Measurements from ENCODE around the gene PCBP3.
A peak's percentile ranks its signal among the peaks of the same experiment; 100 is the strongest.

Gene PCBP3

GRCh38 chr21:45929449-45929848 is 285.9 kb downstream of the PCBP3 start:
- H3K27ac ChIP-seq, result no peak overlapping the region
- DNase-seq (ENCODE audit: low read depth, low spot score), result no peak

- no peak for DNase-seq (ENCODE audit: low read depth, low spot score)
- no peak overlapping the region for H3K27ac ChIP-seq
Measured at GRCh38 chr21:45930231-45930760, 286.8 kb downstream of the PCBP3 start.

GRCh38 chr21:45930792-45931191 is 287.3 kb downstream of the PCBP3 start:
- no peak for DNase-seq (ENCODE audit: low read depth, low spot score)

DNA sequence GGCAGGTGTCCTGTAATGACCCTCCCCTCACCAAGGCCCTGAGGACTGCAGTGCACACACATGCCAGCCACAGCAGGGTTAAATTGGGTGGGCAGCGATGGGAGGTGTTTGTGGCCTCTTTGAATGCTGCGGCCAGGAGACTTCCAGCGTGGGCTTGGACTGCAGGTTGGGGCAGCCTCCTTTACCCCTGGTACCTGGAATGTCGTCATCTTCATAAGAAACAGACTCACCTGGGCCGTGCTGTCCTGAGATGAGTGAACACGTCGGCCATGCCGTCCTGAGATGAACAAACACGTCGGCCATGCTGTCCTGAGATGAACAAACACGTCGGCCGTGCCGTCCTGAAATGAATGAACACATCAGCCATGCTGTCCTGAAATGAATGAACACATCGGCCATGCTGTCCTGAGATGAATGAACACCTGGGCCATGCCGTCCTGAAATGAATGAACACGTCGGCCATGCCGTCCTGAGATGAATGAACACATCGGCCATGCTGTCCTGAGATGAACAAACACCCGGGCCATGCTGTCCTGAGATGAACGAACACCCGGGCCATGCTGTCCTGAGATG is 288.0 kb downstream of the PCBP3 start:
- DNase-seq (ENCODE audit: low read depth, low spot score), result no peak
- H3K27ac ChIP-seq, result no peak overlapping the region

More at GRCh38 chr21:45930792-45931191, 287.3 kb downstream of the PCBP3 start:
- H3K27ac ChIP-seq, result no peak overlapping the region

- DNase-seq (ENCODE audit: low read depth, low spot score), result no peak
- no peak overlapping the region for H3K27ac ChIP-seq
Measured at GRCh38 chr21:45932922-45933502, 289.5 kb downstream of the PCBP3 start.

GRCh38 chr21:45934085-45934484 is 290.6 kb downstream of the PCBP3 start:
- no peak overlapping the region for H3K27ac ChIP-seq

DNA sequence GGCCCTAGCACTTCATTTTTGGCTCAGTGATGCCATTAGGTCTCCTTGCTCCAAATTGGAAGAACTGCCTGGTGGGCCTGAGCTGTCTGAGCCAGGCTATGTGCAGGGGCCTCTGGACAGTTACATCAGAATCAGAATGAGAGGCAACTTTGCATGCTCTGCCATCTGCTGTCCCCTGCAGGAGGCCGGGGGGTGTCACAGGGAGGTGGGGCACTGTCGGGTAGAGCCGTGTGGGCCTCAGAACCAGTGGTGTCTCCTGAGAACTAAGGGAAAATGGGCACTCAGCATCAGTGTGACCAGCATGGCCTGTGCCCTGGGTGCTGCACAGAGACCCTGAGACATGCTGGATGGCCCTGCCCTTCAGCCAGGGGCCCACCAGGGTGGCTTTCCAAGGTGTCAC is 291.0 kb downstream of the PCBP3 start:
- H3K27ac ChIP-seq, result no peak overlapping the region
- no peak for DNase-seq (ENCODE audit: low read depth, low spot score)

More at GRCh38 chr21:45934085-45934484, 290.6 kb downstream of the PCBP3 start:
- no peak for DNase-seq (ENCODE audit: low read depth, low spot score)

DNA sequence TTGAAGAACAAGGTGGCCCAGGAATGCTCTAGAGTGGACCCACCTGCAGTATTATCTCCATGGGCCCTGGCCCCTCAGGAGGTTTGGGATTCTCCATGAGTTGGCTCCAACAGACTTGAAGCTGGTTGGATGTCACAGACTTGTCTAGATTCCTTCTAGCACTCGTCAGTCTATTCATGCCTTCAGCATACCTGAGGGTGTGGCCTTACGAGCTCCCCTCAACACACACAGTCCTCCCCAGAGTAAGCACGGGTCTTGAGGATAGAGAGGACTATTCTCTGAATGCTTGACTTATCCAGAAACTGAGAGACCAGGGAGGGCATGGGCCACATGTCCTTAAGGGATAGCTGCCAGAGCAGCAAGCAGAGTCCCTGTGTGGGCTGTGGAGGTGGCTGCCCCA is 292.1 kb downstream of the PCBP3 start:
- no peak overlapping the region for H3K27ac ChIP-seq
- peak; percentile 24 for DNase-seq (ENCODE audit: low read depth, low spot score)

DNA sequence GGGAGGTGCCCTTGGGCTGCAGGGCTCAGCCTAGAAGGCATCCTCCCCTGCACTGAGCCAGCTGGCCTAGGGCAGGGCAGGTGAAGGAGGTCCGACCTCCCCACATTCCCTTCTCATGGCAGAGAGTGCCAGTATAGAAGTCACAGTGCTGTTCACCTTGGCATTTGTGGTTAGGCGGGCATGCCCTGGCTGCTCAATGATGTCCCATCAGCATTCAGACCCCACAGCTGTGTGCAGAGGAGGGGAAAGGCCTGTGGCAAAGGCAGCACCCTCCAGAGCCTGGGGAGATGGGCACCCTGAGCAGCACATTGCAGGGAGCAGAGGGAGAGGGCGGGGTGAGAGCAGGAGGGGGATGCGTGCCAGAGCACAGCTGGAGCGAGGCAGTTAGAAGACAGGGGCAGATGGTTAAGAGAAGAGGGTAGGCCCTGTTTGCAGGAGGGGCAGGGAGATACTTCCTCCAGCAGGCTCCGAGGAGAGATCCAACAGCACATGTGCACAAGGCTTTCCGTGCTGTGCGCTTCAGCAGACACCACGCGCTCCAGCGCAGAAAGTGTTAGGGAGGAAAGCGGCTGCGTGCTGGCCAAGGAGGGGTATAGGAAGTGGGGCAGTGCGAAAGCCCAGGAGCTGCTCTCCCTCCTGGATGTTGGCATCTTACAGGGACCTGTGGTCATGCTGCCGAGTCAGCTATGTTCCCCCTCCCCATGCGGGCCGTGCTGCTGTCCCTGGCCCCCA is 294.4 kb downstream of the PCBP3 start:
- H3K27ac ChIP-seq, result no peak overlapping the region
- DNase-seq (ENCODE audit: low read depth, low spot score), result no peak

- H3K27ac ChIP-seq, result no peak overlapping the region
- no peak for DNase-seq (ENCODE audit: low read depth, low spot score)
Measured at GRCh38 chr21:45938453-45938755, 294.9 kb downstream of the PCBP3 start.

DNA sequence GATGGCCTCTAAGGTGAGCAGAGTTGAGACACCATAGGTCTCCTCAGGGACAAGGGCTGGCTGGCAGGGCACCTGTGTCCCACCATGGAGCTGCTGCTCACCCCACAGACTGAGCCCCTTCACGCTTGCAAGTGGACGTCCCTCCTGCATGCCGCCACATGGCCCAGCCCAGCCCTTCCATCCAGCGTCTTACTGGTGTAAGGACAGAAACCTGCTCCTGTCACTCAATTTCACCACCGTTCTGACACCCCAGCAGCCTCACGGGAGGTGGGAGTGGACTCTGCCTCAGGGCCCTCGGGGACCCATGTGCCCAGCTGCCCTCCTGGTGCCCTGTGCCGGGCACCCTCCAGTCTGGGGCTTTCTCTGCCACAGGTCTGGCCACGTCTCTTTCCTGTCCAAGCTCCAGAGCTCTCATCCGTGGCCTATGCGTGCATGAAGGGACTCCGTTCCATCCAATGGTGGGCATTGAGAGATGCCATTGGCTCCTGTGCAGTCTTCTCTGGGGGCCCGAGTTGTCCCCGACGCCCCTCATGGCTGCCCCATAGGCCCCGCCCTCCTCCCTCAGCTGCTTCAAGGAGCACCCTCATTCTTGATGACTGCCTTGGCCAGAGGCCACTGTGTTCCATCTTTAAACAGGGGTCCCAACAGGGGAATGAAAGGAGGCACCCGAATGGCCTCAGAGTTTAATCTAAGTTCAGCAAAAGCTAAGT is 295.4 kb downstream of the PCBP3 start:
- no peak for DNase-seq (ENCODE audit: low read depth, low spot score)
- no peak overlapping the region for H3K27ac ChIP-seq

- no peak for DNase-seq (ENCODE audit: low read depth, low spot score)
- no peak overlapping the region for H3K27ac ChIP-seq
Measured at GRCh38 chr21:45939521-45940045, 296.1 kb downstream of the PCBP3 start.

- no peak overlapping the region for H3K27ac ChIP-seq
- DNase-seq (ENCODE audit: low read depth, low spot score), result no peak
Measured at GRCh38 chr21:45940091-45940490, 296.6 kb downstream of the PCBP3 start.

DNA sequence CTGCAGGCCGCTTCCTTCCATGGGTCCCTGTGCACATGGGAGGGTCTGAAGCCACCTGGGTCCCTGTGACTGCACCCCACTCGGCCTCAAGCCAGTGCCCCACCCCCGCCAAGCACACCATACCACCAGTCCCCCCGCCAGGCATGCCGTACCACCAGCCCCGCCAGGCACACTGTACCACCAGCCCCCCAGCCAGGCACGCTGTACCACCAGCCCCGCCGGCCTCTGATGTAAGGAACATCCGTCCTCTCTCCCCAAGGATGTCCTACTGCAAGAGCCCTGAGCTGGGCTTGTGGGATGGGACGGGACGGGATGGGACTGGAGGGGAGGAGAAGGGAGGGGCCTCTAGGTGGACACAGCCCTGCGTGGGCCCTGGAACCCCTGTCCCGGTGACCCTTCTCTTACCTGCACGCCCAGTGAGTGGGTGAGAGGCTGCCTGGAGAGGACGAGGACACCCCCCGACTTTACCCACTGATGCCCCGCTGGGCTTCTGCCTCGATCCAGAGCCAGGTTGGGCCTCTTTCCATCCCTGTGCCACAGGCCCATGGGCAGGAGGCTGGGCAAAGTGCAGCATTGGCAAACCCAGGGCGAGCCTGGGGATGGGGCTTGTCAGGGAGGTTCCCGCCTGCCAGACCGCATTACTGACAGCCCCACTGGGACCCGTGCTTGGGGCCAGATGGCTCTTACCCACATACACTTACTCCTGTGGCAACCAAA is 297.3 kb downstream of the PCBP3 start:
- no peak overlapping the region for H3K27ac ChIP-seq
- no peak for DNase-seq (ENCODE audit: low read depth, low spot score)

DNA sequence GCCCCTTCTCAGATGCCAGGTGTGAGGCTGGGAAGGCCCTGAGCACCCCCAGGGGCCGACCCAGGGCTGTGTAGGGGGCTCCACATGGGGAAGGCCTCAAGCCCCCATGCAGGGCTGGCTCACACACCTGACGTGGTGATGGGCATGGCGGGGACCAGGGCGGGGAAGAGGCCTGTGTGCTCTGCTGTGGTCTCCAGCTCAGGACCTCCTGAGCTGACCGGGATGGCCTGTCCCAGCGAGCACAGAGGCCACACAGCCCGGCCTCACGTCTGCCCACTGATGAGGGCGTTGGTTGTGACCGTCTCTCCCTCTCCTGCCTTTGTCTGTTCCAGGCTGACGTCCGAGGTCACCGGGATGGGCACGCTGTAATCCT is 297.8 kb downstream of the PCBP3 start:
- no peak for DNase-seq (ENCODE audit: low read depth, low spot score)
- no peak overlapping the region for H3K27ac ChIP-seq

- no peak overlapping the region for H3K27ac ChIP-seq
- no peak for DNase-seq (ENCODE audit: low read depth, low spot score)
Measured at GRCh38 chr21:45941717-45942546, 298.4 kb downstream of the PCBP3 start.

DNA sequence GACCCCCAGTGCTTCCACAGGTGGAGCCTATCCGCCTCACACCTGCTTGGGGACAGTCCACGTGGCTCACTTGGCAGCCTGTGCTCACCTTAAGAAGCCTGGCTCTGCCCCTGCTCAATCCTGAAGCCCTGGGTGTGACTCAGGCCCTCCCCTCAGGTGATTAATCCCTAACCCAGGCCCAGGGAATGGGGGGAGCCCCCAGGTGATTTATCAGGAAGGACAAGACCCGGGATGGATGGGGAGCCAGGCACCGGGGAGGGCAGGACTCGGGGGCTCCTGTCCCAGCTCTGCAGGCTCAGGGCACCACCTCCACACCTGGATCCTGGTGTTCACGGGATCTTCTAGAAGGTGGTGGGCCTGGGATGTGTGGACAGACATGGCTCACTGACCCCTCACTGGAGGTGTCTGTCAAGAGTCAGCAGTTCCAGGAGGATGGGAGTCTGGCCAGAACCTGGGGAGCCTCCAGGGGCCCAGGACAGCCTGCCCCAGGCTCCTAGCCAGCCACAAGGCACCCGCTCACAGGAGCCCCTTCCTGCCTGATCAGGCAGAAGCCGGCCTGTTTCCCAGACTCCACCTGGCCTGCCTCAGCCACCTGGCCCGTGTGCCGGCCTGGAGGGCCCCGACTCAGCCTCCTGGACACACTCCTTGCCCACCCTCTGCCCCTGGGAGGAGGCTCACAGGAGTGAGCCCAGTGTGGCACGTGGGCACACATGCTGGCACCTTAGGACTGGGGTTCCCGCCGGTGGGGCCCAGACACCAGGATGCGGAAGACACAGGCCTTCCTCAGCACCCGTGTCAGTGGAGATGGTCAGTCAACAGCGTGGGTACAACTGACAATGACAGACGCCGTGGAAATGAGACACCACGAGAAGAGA is 299.5 kb downstream of the PCBP3 start:
- no peak for DNase-seq (ENCODE audit: low read depth, low spot score)

More for the DNA sequence above, 299.5 kb downstream of the PCBP3 start:
- no peak overlapping the region for H3K27ac ChIP-seq

All from epithelial cell of prostate (primary cell).